Muscle layer of colon (tissue), 2 donors: Measurements from ENCODE around the gene TOMM7.
"Not testable (repeated sequence)": the region's sequence is repeated elsewhere in the genome, so short reads cannot be mapped to it uniquely, and the experiment has no call there.

Experiments
- H3K27ac ChIP-seq: one replicate; pipeline ENCODE4 v1.7.0; 2013; ENCODE audit warnings: low read depth, mild to moderate bottlenecking, low read length, moderate library complexity
- H3K27me3 ChIP-seq, 2 donors: one replicate each; pipeline ENCODE4 v1.7.0; 2013; ENCODE audit warnings: low read length in 2 of 2, mild to moderate bottlenecking in 2 of 2; ENCODE audit not compliant: insufficient read depth in 2 of 2, control insufficient read depth in 1 of 2
- H3K36me3 ChIP-seq: one replicate; pipeline ENCODE4 v1.7.0; 2013; ENCODE audit warnings: mild to moderate bottlenecking, low read length; ENCODE audit not compliant: insufficient read depth
- H3K4me1 ChIP-seq: one replicate; pipeline ENCODE4 v1.7.0; 2013; ENCODE audit warnings: mild to moderate bottlenecking, low read length; ENCODE audit not compliant: insufficient read depth
- H3K4me3 ChIP-seq, 2 donors: one replicate each; pipeline ENCODE4 v1.7.0; 2013; ENCODE audit warnings: low read length in 2 of 2, low read depth in 1 of 2, mild to moderate bottlenecking in 1 of 2, moderate library complexity in 1 of 2
- H3K9ac ChIP-seq: one replicate; pipeline ENCODE4 v1.7.0; 2013; ENCODE audit warnings: low read length
- H3K9me3 ChIP-seq: one replicate; pipeline ENCODE4 v1.7.0; 2013; ENCODE audit warnings: mild to moderate bottlenecking, low read length
- donor health status: abdominal sarcoma.
- donor health status: Adenocarcinoma of cecum.

TOMM7 gene

GRCh38 chr7:22812353-22812752 lies 10.3 kb downstream of the TOMM7 start:
- H3K27me3 ChIP-seq, result no peaks in the 10 kb centered on the region
- H3K4me3 ChIP-seq, result no peak overlapping the region
- peaks cover 39% of the 10 kb centered on the region for H3K36me3 ChIP-seq
- no peaks in the 10 kb centered on the region for H3K9me3 ChIP-seq
- H3K4me1 ChIP-seq, result no peaks in the 10 kb centered on the region
- no peak overlapping the region for H3K27ac ChIP-seq
- no peak overlapping the region for H3K9ac ChIP-seq

DNA sequence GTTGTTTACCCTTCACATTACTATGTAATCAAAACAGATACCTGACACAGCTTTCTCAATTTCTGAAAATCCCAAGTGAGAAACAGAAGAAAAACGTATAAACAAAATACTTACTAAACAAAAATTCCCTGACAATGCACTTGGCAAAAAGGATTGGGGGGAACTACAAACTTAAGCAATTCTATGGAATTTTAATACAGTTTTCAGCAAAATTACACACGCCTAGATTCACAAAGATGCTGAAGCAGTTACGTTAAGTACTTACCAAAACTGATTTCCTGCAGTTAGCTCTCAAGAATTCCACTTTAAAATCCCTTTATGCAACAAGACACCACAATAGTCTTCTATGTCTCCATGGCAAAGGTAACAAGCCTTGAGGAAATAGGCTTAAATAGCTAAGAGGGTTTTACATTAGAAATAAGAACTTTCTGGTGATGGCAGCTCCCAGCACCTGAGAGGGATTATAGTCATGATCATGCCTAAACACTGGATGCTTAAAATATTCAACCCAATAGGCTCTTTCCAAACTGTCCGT lies 10.8 kb downstream of the TOMM7 start:
- Histone ChIP-seq H3K27me3 (no peaks in the 10 kb centered on the region), H3K36me3 (peaks cover 34% of the 10 kb centered on the region), H3K9ac (no peak overlapping the region), H3K4me3 (no peak overlapping the region), H3K9me3 (no peaks in the 10 kb centered on the region), H3K4me1 (no peaks in the 10 kb centered on the region), H3K27ac (no peak overlapping the region)

GRCh38 chr7:22810843-22811242 lies 11.8 kb downstream of the TOMM7 start:
- Histone ChIP-seq H3K9me3 (no peaks in the 10 kb centered on the region), H3K4me1 (no peaks in the 10 kb centered on the region), H3K9ac (no peak overlapping the region), H3K36me3 (peaks cover 27% of the 10 kb centered on the region), H3K27me3 (no peaks in the 10 kb centered on the region), H3K4me3 (no peak overlapping the region), H3K27ac (no peak overlapping the region)

GRCh38 chr7:22809902-22810642 lies 12.6 kb downstream of the TOMM7 start:
- Histone ChIP-seq H3K9ac (no peak overlapping the region), H3K27me3 (no peaks in the 10 kb centered on the region), H3K4me1 (no peaks in the 10 kb centered on the region), H3K9me3 (no peaks in the 10 kb centered on the region), H3K27ac (no peak overlapping the region), H3K4me3 (no peak overlapping the region), H3K36me3 (peaks cover 23% of the 10 kb centered on the region)

DNA sequence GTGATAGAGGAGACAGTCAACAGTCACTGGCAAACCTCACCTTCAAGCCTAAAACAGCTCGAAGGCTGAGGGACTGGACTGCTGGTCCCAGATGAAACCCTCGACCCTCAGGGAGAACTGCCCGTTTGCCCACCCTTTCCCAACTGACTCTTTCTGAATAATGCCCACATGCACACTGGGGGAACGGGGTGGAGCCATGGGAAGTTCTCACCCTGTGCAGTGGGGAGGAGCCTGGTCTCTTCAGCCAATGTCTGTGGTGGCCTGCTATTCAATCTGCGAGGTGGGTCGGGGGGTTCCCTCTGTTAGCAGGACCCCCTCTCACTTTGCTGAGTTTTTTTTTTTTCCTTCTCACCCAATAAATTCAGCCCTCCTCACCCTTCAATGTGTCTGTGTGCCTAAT lies 14.5 kb downstream of the TOMM7 start:
- Histone ChIP-seq H3K27ac (no peak overlapping the region), H3K4me1 (no peaks in the 10 kb centered on the region), H3K36me3 (peaks cover 19% of the 10 kb centered on the region), H3K9ac (no peak overlapping the region), H3K27me3 (no peaks in the 10 kb centered on the region), H3K9me3 (no peaks in the 10 kb centered on the region), H3K4me3 (no peak overlapping the region)

- Histone ChIP-seq H3K27me3 (no peaks in the 10 kb centered on the region), H3K9ac (no peak overlapping the region), H3K9me3 (no peaks in the 10 kb centered on the region), H3K27ac (no peak overlapping the region), H3K36me3 (peaks cover 6% of the 10 kb centered on the region), H3K4me1 (no peaks in the 10 kb centered on the region), H3K4me3 (no peak overlapping the region)
Observed at GRCh38 chr7:22806752-22807151, 15.9 kb downstream of the TOMM7 start.

GRCh38 chr7:22805227-22805626 lies 17.4 kb downstream of the TOMM7 start:
- H3K4me1 ChIP-seq, result no peaks in the 10 kb centered on the region
- H3K9me3 ChIP-seq, result no peaks in the 10 kb centered on the region
- no peaks in the 10 kb centered on the region for H3K27me3 ChIP-seq
- H3K36me3 ChIP-seq, result no peaks in the 10 kb centered on the region
- no peak overlapping the region for H3K4me3 ChIP-seq
- no peak overlapping the region for H3K9ac ChIP-seq
- no peak overlapping the region for H3K27ac ChIP-seq

DNA sequence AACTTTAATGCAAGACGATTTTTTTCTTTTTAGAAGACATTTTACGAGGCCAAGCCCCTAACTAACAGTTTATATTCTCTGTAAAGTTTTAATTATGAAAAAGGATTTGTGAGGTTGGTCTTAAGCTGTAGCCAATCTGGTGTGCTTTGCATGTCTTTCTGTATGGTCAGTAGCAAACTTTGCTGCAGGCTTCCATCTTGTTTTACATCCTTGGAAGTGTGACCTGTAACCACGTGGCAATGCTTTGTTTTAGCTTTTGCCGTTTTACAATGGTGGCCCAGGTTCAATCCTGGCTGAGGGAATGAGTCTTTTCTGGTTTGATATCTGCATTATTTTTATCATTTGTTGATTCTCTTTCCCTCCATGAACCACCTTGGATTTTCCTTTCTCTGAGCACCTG lies 19.8 kb downstream of the TOMM7 start:
- H3K9ac ChIP-seq, H3K27ac ChIP-seq, H3K27me3 ChIP-seq, H3K9me3 ChIP-seq, H3K4me1 ChIP-seq, H3K36me3 ChIP-seq, H3K4me3 ChIP-seq: not testable (repeated sequence)

DNA sequence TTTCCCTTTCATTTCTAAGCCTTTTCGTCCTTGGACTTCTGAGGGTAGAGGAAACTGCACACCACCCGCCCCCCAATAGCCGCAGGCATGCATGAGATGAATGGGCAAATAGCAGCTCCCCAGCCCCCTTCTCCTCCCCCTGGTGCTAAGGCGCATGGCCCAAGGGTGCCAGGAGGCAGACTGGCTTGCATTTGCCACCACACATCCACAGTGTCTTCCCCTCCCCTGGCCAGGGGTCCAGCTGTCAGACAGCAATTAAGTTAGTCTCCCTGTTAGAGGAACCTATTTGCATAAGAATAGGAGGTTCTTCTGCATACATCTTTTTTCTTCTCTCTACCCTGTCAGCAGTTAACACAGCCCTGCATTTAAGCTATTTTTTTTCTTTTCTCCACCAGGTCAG lies 20.2 kb downstream of the TOMM7 start:
- no peaks in the 10 kb centered on the region for H3K36me3 ChIP-seq
- H3K27ac ChIP-seq, result no peak overlapping the region
- H3K4me3 ChIP-seq, result no peak overlapping the region
- H3K9ac ChIP-seq, result no peak overlapping the region
- H3K27me3 ChIP-seq, result no peaks in the 10 kb centered on the region
- H3K4me1 ChIP-seq, result no peaks in the 10 kb centered on the region
- no peaks in the 10 kb centered on the region for H3K9me3 ChIP-seq

GRCh38 chr7:22801912-22802311 lies 20.7 kb downstream of the TOMM7 start:
- H3K27ac ChIP-seq, result no peak overlapping the region
- no peaks in the 10 kb centered on the region for H3K36me3 ChIP-seq
- no peaks in the 10 kb centered on the region for H3K4me1 ChIP-seq
- H3K9ac ChIP-seq, result no peak overlapping the region
- H3K4me3 ChIP-seq, result no peak overlapping the region
- no peaks in the 10 kb centered on the region for H3K9me3 ChIP-seq
- H3K27me3 ChIP-seq, result no peaks in the 10 kb centered on the region

- H3K4me3 ChIP-seq, result no peak overlapping the region
- H3K9me3 ChIP-seq, result no peaks in the 10 kb centered on the region
- no peaks in the 10 kb centered on the region for H3K27me3 ChIP-seq
- H3K27ac ChIP-seq, result no peak overlapping the region
- no peaks in the 10 kb centered on the region for H3K4me1 ChIP-seq
- H3K36me3 ChIP-seq, result no peaks in the 10 kb centered on the region
- H3K9ac ChIP-seq, result no peak overlapping the region
Observed at GRCh38 chr7:22799633-22800032, 23.0 kb downstream of the TOMM7 start.
